ENCODE results near the gene ASTE1.

DNA sequence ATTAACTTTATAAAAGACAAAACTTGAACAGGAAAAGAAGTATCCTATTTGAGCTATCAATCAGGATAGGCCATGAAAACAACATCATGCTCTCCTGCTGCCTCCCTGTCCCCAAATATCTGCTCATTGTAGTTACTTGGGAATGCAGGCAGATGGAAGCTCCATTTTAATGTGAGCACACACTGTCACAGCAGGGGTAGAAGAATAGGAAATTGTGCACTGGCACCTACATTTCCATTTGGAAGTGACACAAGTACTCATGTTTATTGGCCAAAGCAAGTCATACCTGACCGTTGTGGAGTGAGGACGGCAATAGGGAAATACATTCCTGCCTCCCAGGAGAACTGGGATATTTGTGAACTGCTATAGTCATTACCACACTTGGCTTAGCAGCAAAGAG is 52.4 kb downstream of the ASTE1 start:
- TF ChIP-seq POLR2A (IDR thresholded peaks at IDR 0.05; ENCODE audit: extremely low read depth, insufficient read length) = no peak
- no peak for TF ChIP-seq CTCF (IDR thresholded peaks at IDR 0.05; ENCODE audit: low read depth, low read length)
- TF ChIP-seq, protein P1, sequence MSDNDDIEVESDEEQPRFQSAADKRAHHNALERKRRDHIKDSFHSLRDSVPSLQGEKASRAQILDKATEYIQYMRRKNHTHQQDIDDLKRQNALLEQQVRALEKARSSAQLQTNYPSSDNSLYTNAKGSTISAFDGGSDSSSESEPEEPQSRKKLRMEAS (IDR thresholded peaks at IDR 0.05; ENCODE audit: low read depth, low read length) = no peak
